HepG2 (cell line): Measurements from ENCODE around the gene TMEM19.

Source experiments
- POLR2A ChIP-seq, 2 experiments: IDR thresholded peaks; 2 replicates each; pipeline ENCODE4 v1.6.1; 2011; ENCODE audit warnings: low read depth in 2 of 2, low read length in 2 of 2, mild to moderate bottlenecking in 1 of 2, moderate library complexity in 1 of 2; ENCODE audit not compliant: insufficient read depth in 1 of 2
- ZNF337 ChIP-seq: sonication (generic); formaldehyde crosslinking; IDR thresholded peaks from 2 replicates; pipeline ENCODE4 v1.5.1; 2020; ENCODE audit warnings: missing genetic modification reagents, low read depth, mild to moderate bottlenecking, borderline replicate concordance

GRCh38 chr12:71695782-71696181 lies 9.9 kb downstream of the TMEM19 start:
- TF ChIP-seq POLR2A (IDR thresholded peaks at IDR 0.05; ENCODE audit: insufficient read depth in 1 of 2, low read depth in 2 of 2, low read length in 2 of 2) (no peak), ZNF337 (CRISPR knock-in tag) (no peak)
